Fibroblast of skin of right biceps (primary cell): ENCODE results near the gene PLBD1.
A peak's percentile ranks its signal among the peaks of the same experiment; 100 is the strongest.

Source experiments
- DNase-seq: peaks from one replicate; pipeline ENCODE4 v3.0.0-alpha.2; 2013

The PLBD1 gene

GRCh38 chr12:14495326-14495725 lies 72.4 kb downstream of the PLBD1 start:
- DNase-seq = no peak

GRCh38 chr12:14482886-14483285 lies 84.8 kb downstream of the PLBD1 start:
- DNase-seq = no peak

- no peak for DNase-seq
Measured at GRCh38 chr12:14482361-14482760, 85.3 kb downstream of the PLBD1 start.

GRCh38 chr12:14481201-14481600 lies 86.5 kb downstream of the PLBD1 start:
- no peak for DNase-seq

- no peak for DNase-seq
Measured at GRCh38 chr12:14479004-14479403, 88.7 kb downstream of the PLBD1 start.

GRCh38 chr12:14473707-14474287 lies 93.9 kb downstream of the PLBD1 start:
- peak; percentile 19 for DNase-seq

GRCh38 chr12:14471497-14471896 lies 96.2 kb downstream of the PLBD1 start:
- DNase-seq = no peak

GRCh38 chr12:14460212-14460841 lies 107.4 kb downstream of the PLBD1 start:
- DNase-seq = no peak

- peak; percentile 48 for DNase-seq
Measured at GRCh38 chr12:14454098-14454907, 113.4 kb downstream of the PLBD1 start.
